Measurements from ENCODE around the gene SKIDA1. TPM values are rescaled to one million over a fixed set of nuclear protein-coding genes. Genes with fewer than 3 reads are reported as not detected.

The SKIDA1 gene
- total RNA-seq, 2 donors from 2014 or later, result 0.23 to 0.41 TPM

GRCh38 chr10:21518641-21519396, 6.7 kb downstream of the SKIDA1 start:
- peak overlapping the region; percentile 8 for H3K27ac Mint-ChIP-seq
- H3K4me1 Mint-ChIP-seq (ENCODE audit: low read depth), result peaks cover 33% of the 10 kb centered on the region
- no peaks in the 10 kb centered on the region for H3K9me3 Mint-ChIP-seq
- no peak for DNase-seq
- H3K4me3 Mint-ChIP-seq, result peak overlapping the region; percentile 85 to 98
- peaks cover 80% of the 10 kb centered on the region for H3K27me3 Mint-ChIP-seq (ENCODE audit: low read depth)
- ATAC-seq (replicated peaks in 1 of 2), result no peak
- peaks cover 0 to 2% of the 10 kb centered on the region in 2 donors for H3K36me3 Mint-ChIP-seq (ENCODE audit: insufficient read depth in 2 of 2)

- DNase-seq (no peak), ATAC-seq (replicated peaks in 1 of 2) (peak; percentile 56 to 58)
- Mint-ChIP-seq H3K36me3 (ENCODE audit: insufficient read depth in 2 of 2) (peaks cover 0 to 2% of the 10 kb centered on the region in 2 donors), H3K9me3 (no peaks in the 10 kb centered on the region), H3K4me1 (ENCODE audit: low read depth) (peaks cover 33% of the 10 kb centered on the region), H3K27me3 (ENCODE audit: low read depth) (peaks cover 74% of the 10 kb centered on the region), H3K27ac (peak overlapping the region; percentile 8), H3K4me3 (peak overlapping the region; percentile 85 to 98)
Observed at GRCh38 chr10:21518149-21518640, 7.3 kb downstream of the SKIDA1 start.

GRCh38 chr10:21517134-21518031, 8.1 kb downstream of the SKIDA1 start:
- H3K27ac Mint-ChIP-seq, result no peak overlapping the region
- H3K4me1 Mint-ChIP-seq (ENCODE audit: low read depth), result peaks cover 33% of the 10 kb centered on the region
- peaks cover 71% of the 10 kb centered on the region for H3K27me3 Mint-ChIP-seq (ENCODE audit: low read depth)
- H3K36me3 Mint-ChIP-seq (ENCODE audit: insufficient read depth in 2 of 2), result peaks cover 0 to 2% of the 10 kb centered on the region in 2 donors
- peak overlapping the region; percentile 85 to 98 for H3K4me3 Mint-ChIP-seq
- peak; percentile 58 to 64 for ATAC-seq (replicated peaks in 1 of 2)
- H3K9me3 Mint-ChIP-seq, result no peaks in the 10 kb centered on the region
- peak; percentile 39 to 45 for DNase-seq

- no peaks in the 10 kb centered on the region for H3K9me3 Mint-ChIP-seq
- H3K36me3 Mint-ChIP-seq (ENCODE audit: insufficient read depth in 2 of 2), result peaks cover 0 to 2% of the 10 kb centered on the region in 2 donors
- DNase-seq (peak; percentile 65 to 68), ATAC-seq (replicated peaks in 1 of 2) (peak; percentile 77 to 80)
- peak overlapping the region; percentile 85 to 98 for H3K4me3 Mint-ChIP-seq
- no peak overlapping the region for H3K27ac Mint-ChIP-seq
- H3K27me3 Mint-ChIP-seq (ENCODE audit: low read depth), result peaks cover 73% of the 10 kb centered on the region
- H3K4me1 Mint-ChIP-seq (ENCODE audit: low read depth), result peaks cover 33% of the 10 kb centered on the region
Observed at GRCh38 chr10:21516242-21517131, 9.0 kb downstream of the SKIDA1 start.

- Mint-ChIP-seq H3K9me3 (no peaks in the 10 kb centered on the region), H3K4me1 (ENCODE audit: low read depth) (peaks cover 32% of the 10 kb centered on the region), H3K27me3 (ENCODE audit: low read depth) (peaks cover 74% of the 10 kb centered on the region), H3K36me3 (ENCODE audit: insufficient read depth in 2 of 2) (peaks cover 0 to 2% of the 10 kb centered on the region in 2 donors), H3K4me3 (peak overlapping the region; percentile 28 to 80), H3K27ac (no peak overlapping the region)
- no peak for ATAC-seq (replicated peaks in 1 of 2)
- DNase-seq, result no peak
Observed at GRCh38 chr10:21515361-21516241, 9.9 kb downstream of the SKIDA1 start.

GRCh38 chr10:21514818-21515351, 10.6 kb downstream of the SKIDA1 start:
- Mint-ChIP-seq H3K9me3 (no peaks in the 10 kb centered on the region), H3K36me3 (ENCODE audit: insufficient read depth in 2 of 2) (peaks cover 0 to 2% of the 10 kb centered on the region in 2 donors), H3K4me3 (no peak overlapping the region), H3K4me1 (ENCODE audit: low read depth) (peaks cover 24% of the 10 kb centered on the region), H3K27ac (no peak overlapping the region), H3K27me3 (ENCODE audit: low read depth) (peaks cover 70% of the 10 kb centered on the region)
- DNase-seq (no peak), ATAC-seq (replicated peaks in 1 of 2) (no peak)

GRCh38 chr10:21514129-21514817, 11.2 kb downstream of the SKIDA1 start:
- peaks cover 63% of the 10 kb centered on the region for H3K27me3 Mint-ChIP-seq (ENCODE audit: low read depth)
- H3K9me3 Mint-ChIP-seq, result no peaks in the 10 kb centered on the region

GRCh38 chr10:21513405-21513788, 12.1 kb downstream of the SKIDA1 start:
- H3K9me3 Mint-ChIP-seq, result no peaks in the 10 kb centered on the region
- peaks cover 0 to 2% of the 10 kb centered on the region in 2 donors for H3K36me3 Mint-ChIP-seq (ENCODE audit: insufficient read depth in 2 of 2)
- H3K27ac Mint-ChIP-seq, result no peak overlapping the region
- ATAC-seq (replicated peaks in 1 of 2) (no peak), DNase-seq (no peak)
- H3K27me3 Mint-ChIP-seq (ENCODE audit: low read depth), result peaks cover 55% of the 10 kb centered on the region
- no peak overlapping the region for H3K4me3 Mint-ChIP-seq
- peaks cover 9% of the 10 kb centered on the region for H3K4me1 Mint-ChIP-seq (ENCODE audit: low read depth)

More at GRCh38 chr10:21514129-21514817, 11.2 kb downstream of the SKIDA1 start:
- no peak overlapping the region for H3K27ac Mint-ChIP-seq
- DNase-seq, result no peak
- no peak for ATAC-seq (replicated peaks in 1 of 2)
- H3K36me3 Mint-ChIP-seq (ENCODE audit: insufficient read depth in 2 of 2), result peaks cover 0 to 2% of the 10 kb centered on the region in 2 donors
- no peak overlapping the region for H3K4me3 Mint-ChIP-seq
- H3K4me1 Mint-ChIP-seq (ENCODE audit: low read depth), result peaks cover 18% of the 10 kb centered on the region

GRCh38 chr10:21512573-21513404, 12.7 kb downstream of the SKIDA1 start:
- Mint-ChIP-seq H3K36me3 (ENCODE audit: insufficient read depth in 2 of 2) (no peaks in the 10 kb centered on the region), H3K4me1 (ENCODE audit: low read depth) (peaks cover 3% of the 10 kb centered on the region), H3K27ac (no peak overlapping the region), H3K27me3 (ENCODE audit: low read depth) (peaks cover 53% of the 10 kb centered on the region), H3K4me3 (no peak overlapping the region), H3K9me3 (no peaks in the 10 kb centered on the region)
- DNase-seq, result no peak
- ATAC-seq (replicated peaks in 1 of 2), result no peak

GRCh38 chr10:21511946-21512572, 13.4 kb downstream of the SKIDA1 start:
- H3K27me3 Mint-ChIP-seq (ENCODE audit: low read depth), result peaks cover 55% of the 10 kb centered on the region

More at GRCh38 chr10:21511946-21512572, 13.4 kb downstream of the SKIDA1 start:
- H3K4me3 Mint-ChIP-seq, result no peak overlapping the region
- H3K36me3 Mint-ChIP-seq (ENCODE audit: insufficient read depth in 2 of 2), result no peaks in the 10 kb centered on the region
- H3K4me1 Mint-ChIP-seq (ENCODE audit: low read depth), result no peaks in the 10 kb centered on the region
- no peaks in the 10 kb centered on the region for H3K9me3 Mint-ChIP-seq
- DNase-seq, result no peak
- no peak for ATAC-seq (replicated peaks in 1 of 2)
- no peak overlapping the region for H3K27ac Mint-ChIP-seq
